Neural progenitor cell (in vitro differentiated cells): ENCODE results near the gene SLC17A9. TPM values are rescaled to one million over a fixed set of nuclear protein-coding genes. Genes with fewer than 3 reads are reported as not detected.

ENCODE experiments used
- DNase-seq: peaks from one replicate; pipeline ENCODE4 v3.0.0-alpha.2; 2016; ENCODE audit warnings: low spot score
- H2AFZ ChIP-seq: fragments of 200-600 bp; sonication (generic); replicated peaks from 2 replicates; pipeline ENCODE4 v1.6.1; 2016; ENCODE audit warnings: antibody characterized with exemption
- H3F3A ChIP-seq: fragments of 200-600 bp; sonication (generic); 2 replicates; pipeline ENCODE4 v1.6.1; 2016; ENCODE audit warnings: antibody characterized with exemption, low read depth
- H3K27ac ChIP-seq: fragments of 200-600 bp; sonication (generic); 2 replicates; pipeline ENCODE4 v1.5.1; 2016; ENCODE audit warnings: mild to moderate bottlenecking
- H3K27me3 ChIP-seq: fragments of 200-600 bp; sonication (generic); 2 replicates; pipeline ENCODE4 v1.6.1; 2016; ENCODE audit warnings: mild to moderate bottlenecking, moderate library complexity
- H3K36me3 ChIP-seq: fragments of 200-600 bp; sonication (generic); 2 replicates; pipeline ENCODE4 v1.5.1; 2016
- H3K4me1 ChIP-seq: fragments of 200-600 bp; sonication (generic); 2 replicates; pipeline ENCODE4 v1.6.1; 2016; ENCODE audit warnings: mixed run types
- H3K4me2 ChIP-seq: fragments of 200-600 bp; sonication (generic); 2 replicates; pipeline ENCODE4 v1.6.1; 2016
- H3K4me3 ChIP-seq: fragments of 200-600 bp; sonication (generic); 2 replicates; pipeline ENCODE4 v1.5.1; 2016
- H3K79me2 ChIP-seq: fragments of 200-600 bp; sonication (generic); 2 replicates; pipeline ENCODE4 v1.6.1; 2016; ENCODE audit warnings: low read depth
- H3K9ac ChIP-seq: fragments of 200-600 bp; sonication (generic); 2 replicates; pipeline ENCODE4 v1.6.1; 2016
- H3K9me3 ChIP-seq: fragments of 200-600 bp; sonication (generic); 2 replicates; pipeline ENCODE4 v1.5.1; 2016; ENCODE audit warnings: low read depth
- H4K20me1 ChIP-seq: fragments of 200-600 bp; sonication (generic); 2 replicates; pipeline ENCODE4 v1.6.1; 2016; ENCODE audit warnings: low read depth
- H3K27ac Mint-ChIP-seq: 3 replicates; pipeline ENCODE4 v1.8.0; 2021; ENCODE audit warnings: mixed read lengths
- H3K27me3 Mint-ChIP-seq: 2 replicates; pipeline ENCODE4 v1.8.0; 2022; ENCODE audit warnings: low read depth, mild to moderate bottlenecking, inconsistent platforms, moderate library complexity, mixed read lengths; ENCODE audit not compliant: insufficient read depth
- H3K36me3 Mint-ChIP-seq: 3 replicates; pipeline ENCODE4 v1.8.0; 2021; ENCODE audit warnings: mixed read lengths
- H3K4me1 Mint-ChIP-seq: 3 replicates; pipeline ENCODE4 v1.8.0; 2021; ENCODE audit warnings: mixed read lengths
- H3K4me3 Mint-ChIP-seq: 3 replicates; pipeline ENCODE4 v1.8.0; 2021; ENCODE audit warnings: mild to moderate bottlenecking, moderate library complexity, mixed read lengths
- H3K9me3 Mint-ChIP-seq: 3 replicates; pipeline ENCODE4 v1.8.0; 2020; ENCODE audit warnings: mixed read lengths
- EZH2 ChIP-seq: fragments of 200-600 bp; sonication (generic); IDR thresholded peaks from 2 replicates; pipeline ENCODE4 v1.6.1; 2017; ENCODE audit warnings: antibody characterized with exemption, mild to moderate bottlenecking, moderate library complexity
- EZH2phosphoT487 ChIP-seq: fragments of 200-600 bp; sonication (generic); IDR thresholded peaks from 2 replicates; pipeline ENCODE4 v1.6.1; 2017; ENCODE audit warnings: antibody characterized with exemption
- total RNA-seq: library from RNA; depleted of rRNA; stranded (reverse); fragments of >200 nt; gene quantifications from 2 replicates; pipeline ENCODE4 v1.2.3, GENCODE V29; 2015; ENCODE audit warnings: low replicate concordance
- TF ChIP-seq, protein P1 (sequence below): fragments of 200-600 bp; sonication (generic); IDR thresholded peaks from 2 replicates; pipeline ENCODE4 v1.5.1; 2017; ENCODE audit warnings: antibody characterized with exemption, mild to moderate bottlenecking

Gene SLC17A9
- total RNA-seq, 1 donor from 2014 or later = 0.17 TPM

DNA sequence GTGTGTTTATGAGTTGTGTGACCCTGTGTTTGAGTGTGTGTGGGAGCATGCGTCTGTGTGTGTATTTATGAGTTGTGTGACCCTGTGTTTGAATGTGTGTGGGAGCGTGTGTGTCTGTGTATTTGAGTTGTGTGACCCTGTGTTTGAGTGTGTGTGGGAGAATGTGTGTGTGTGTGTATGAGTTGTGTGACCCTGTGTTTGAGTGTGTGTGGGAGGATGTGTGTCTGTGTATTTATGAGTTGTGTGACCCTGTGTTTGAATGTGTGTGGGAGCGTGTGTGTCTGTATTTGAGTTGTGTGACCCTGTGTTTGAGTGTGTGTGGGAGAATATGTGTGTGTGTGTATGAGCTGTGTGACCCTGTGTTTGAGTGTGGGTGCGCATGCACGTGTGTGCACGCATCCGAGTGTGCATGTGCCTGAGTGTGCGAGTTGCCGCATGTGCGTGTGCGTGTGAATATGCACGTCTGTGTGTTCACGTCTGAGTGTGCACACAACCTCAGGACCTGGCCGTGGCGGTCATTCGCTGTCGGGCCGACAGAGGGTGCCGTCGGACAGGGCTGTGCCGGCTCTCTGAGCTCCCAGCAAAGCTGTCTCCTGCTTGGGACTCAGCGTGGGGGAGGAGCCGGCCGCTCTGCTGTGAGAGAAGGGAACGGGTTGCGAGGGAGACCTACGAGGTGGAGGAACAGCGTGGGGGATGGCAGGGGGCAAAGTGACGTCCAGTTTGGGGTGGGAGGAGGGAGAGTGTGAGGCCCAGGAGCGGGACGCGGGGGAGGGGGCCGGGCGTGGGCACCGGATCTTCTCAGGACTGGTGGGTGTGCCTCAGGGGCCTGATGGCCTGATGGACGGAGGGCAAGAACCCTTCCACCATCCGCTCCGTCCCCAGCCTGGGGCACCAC, 19.7 kb downstream of the SLC17A9 start:
- H3K4me2 ChIP-seq = peak overlapping the region; percentile 77
- no peak overlapping the region for H3K27ac ChIP-seq
- no peaks in the 10 kb centered on the region for H3K36me3 ChIP-seq
- DNase-seq = peak; percentile 93
- no peaks in the 10 kb centered on the region for H3K9me3 ChIP-seq
- peaks cover 6% of the 10 kb centered on the region for H3F3A ChIP-seq
- Mint-ChIP-seq H3K36me3 (no peaks in the 10 kb centered on the region), H3K9me3 (no peaks in the 10 kb centered on the region), H3K27ac (peak overlapping the region; percentile 29), H3K27me3 (peaks cover 40% of the 10 kb centered on the region), H3K4me3 (peak overlapping the region; percentile 72), H3K4me1 (peaks cover 28% of the 10 kb centered on the region)
- H2AFZ ChIP-seq = no peak overlapping the region
- H3K4me1 ChIP-seq = peaks cover 11% of the 10 kb centered on the region
- H3K4me3 ChIP-seq = peak overlapping the region; percentile 36
- TF ChIP-seq, protein P1, sequence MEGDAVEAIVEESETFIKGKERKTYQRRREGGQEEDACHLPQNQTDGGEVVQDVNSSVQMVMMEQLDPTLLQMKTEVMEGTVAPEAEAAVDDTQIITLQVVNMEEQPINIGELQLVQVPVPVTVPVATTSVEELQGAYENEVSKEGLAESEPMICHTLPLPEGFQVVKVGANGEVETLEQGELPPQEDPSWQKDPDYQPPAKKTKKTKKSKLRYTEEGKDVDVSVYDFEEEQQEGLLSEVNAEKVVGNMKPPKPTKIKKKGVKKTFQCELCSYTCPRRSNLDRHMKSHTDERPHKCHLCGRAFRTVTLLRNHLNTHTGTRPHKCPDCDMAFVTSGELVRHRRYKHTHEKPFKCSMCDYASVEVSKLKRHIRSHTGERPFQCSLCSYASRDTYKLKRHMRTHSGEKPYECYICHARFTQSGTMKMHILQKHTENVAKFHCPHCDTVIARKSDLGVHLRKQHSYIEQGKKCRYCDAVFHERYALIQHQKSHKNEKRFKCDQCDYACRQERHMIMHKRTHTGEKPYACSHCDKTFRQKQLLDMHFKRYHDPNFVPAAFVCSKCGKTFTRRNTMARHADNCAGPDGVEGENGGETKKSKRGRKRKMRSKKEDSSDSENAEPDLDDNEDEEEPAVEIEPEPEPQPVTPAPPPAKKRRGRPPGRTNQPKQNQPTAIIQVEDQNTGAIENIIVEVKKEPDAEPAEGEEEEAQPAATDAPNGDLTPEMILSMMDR = peak; percentile 80
- TF ChIP-seq EZH2phosphoT487 (no peak), EZH2 (no peak)
- peaks cover 8% of the 10 kb centered on the region for H4K20me1 ChIP-seq
- peaks cover 58% of the 10 kb centered on the region for H3K27me3 ChIP-seq
- H3K79me2 ChIP-seq = no peaks in the 10 kb centered on the region
- no peak overlapping the region for H3K9ac ChIP-seq

DNA sequence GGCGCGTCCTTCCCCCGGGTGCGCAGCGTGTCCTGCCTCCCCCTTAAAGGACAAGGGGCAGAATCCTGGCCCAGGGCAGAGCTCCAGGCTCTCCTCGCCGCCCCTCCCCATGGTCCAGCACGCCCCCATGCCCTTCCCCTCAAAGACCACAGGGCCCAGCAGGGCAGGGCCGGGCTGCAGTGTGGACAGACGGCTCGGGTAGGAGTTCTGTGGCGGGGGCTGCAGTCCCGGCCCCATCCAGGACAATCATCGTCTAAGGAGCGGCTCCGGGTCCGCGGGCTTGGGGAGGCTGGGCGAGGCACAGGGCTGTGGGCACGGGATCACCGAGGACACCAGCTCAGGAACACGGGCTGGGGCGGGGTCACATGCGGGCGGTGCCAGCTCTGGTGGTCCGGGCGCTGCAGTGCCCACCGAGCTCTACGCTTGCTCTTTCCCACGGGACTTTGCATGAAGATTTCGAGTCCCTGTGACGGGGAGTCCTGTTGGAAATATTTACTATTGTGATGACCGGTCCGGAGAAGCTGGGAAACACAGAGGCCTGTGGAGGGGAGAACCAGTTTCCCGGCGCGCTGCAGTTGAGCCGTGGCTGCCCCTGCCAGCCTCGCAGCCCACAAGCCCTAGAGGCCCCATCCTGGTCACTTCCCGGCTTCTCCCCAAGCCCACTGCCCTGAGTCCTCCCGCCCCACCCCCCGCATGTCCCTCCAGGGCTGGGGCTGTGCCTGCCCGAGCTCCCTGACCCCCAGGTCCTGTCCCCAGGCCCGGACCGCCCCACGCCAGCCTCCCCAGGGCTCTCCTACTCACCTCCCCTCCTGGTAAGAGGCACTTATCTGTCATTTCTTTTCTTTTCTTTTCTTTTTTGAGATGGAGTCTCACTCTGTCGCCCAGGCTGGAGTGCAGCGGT, 20.6 kb downstream of the SLC17A9 start:
- no peaks in the 10 kb centered on the region for H3K36me3 Mint-ChIP-seq
- H3K27ac ChIP-seq = no peak overlapping the region
- H3K9me3 Mint-ChIP-seq = no peaks in the 10 kb centered on the region
- H3F3A ChIP-seq = peaks cover 6% of the 10 kb centered on the region
- no peak overlapping the region for H3K9ac ChIP-seq
- H3K36me3 ChIP-seq = no peaks in the 10 kb centered on the region
- H3K27me3 ChIP-seq = peaks cover 58% of the 10 kb centered on the region
- H3K4me1 ChIP-seq = peaks cover 11% of the 10 kb centered on the region
- TF ChIP-seq EZH2 (peak; percentile 81), EZH2phosphoT487 (no peak)
- TF ChIP-seq, protein P1 = no peak
- H3K27me3 Mint-ChIP-seq = peaks cover 42% of the 10 kb centered on the region
- peak overlapping the region; percentile 77 for H3K4me2 ChIP-seq
- H3K4me3 Mint-ChIP-seq = peak overlapping the region; percentile 72
- no peak overlapping the region for H3K27ac Mint-ChIP-seq
- H3K4me3 ChIP-seq = peak overlapping the region; percentile 36
- no peak overlapping the region for H2AFZ ChIP-seq
- peaks cover 8% of the 10 kb centered on the region for H4K20me1 ChIP-seq
- H3K9me3 ChIP-seq = no peaks in the 10 kb centered on the region
- H3K79me2 ChIP-seq = no peaks in the 10 kb centered on the region
- peak; percentile 45 for DNase-seq
- peaks cover 28% of the 10 kb centered on the region for H3K4me1 Mint-ChIP-seq

DNA sequence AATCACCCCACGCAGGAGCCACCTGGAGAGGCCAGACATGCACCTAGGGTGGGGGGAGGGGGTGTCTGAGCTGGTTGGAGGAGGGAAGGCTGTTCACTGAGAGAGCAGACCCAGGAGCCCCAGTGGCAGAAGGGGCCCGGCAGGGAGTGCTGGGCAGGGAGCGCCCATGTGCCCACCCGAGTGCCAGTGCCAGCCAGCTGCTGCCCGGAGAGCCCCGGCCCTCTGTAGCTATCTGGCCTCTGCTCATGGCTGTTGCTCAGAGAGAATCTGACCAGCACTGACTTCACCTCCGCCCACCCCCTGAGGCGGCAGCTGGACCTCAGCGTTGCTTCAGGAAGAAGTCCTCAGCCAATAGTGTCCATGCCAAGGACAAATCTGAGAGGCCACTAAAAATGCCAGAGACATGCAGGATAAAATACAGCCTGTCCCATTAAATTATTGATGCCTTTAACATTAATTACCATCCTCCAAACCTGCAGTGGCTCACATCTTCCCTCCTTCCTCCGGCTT, 22.8 kb downstream of the SLC17A9 start:
- Histone ChIP-seq H3K9me3 (no peaks in the 10 kb centered on the region), H3K4me2 (no peak overlapping the region), H3K27ac (no peak overlapping the region), H3K4me1 (peaks cover 20% of the 10 kb centered on the region), H3K27me3 (peaks cover 63% of the 10 kb centered on the region), H3K9ac (no peak overlapping the region), H4K20me1 (peaks cover 8% of the 10 kb centered on the region), H3K79me2 (no peaks in the 10 kb centered on the region), H3K36me3 (no peaks in the 10 kb centered on the region), H3F3A (peaks cover 16% of the 10 kb centered on the region), H2AFZ (no peak overlapping the region), H3K4me3 (no peak overlapping the region)
- H3K9me3 Mint-ChIP-seq = no peaks in the 10 kb centered on the region
- no peaks in the 10 kb centered on the region for H3K36me3 Mint-ChIP-seq
- peaks cover 48% of the 10 kb centered on the region for H3K27me3 Mint-ChIP-seq
- H3K4me1 Mint-ChIP-seq = peaks cover 42% of the 10 kb centered on the region
- no peak for DNase-seq
- no peak overlapping the region for H3K27ac Mint-ChIP-seq
- TF ChIP-seq EZH2 (no peak), EZH2phosphoT487 (no peak)
- TF ChIP-seq, protein P1 = no peak
- H3K4me3 Mint-ChIP-seq = peak overlapping the region; percentile 53
